ENCODE data around the gene POLR3A. TPM values are rescaled to one million over a fixed set of nuclear protein-coding genes. Genes with fewer than 3 reads are reported as not detected.

The POLR3A gene
- total RNA-seq, 1 donor: 4.8 TPM

- Histone ChIP-seq H3K27me3 (ENCODE audit: insufficient read depth, low read length) (no peaks in the 10 kb centered on the region), H3K9me3 (ENCODE audit: low read depth, low read length) (no peaks in the 10 kb centered on the region), H3K4me1 (ENCODE audit: insufficient read depth, low read length) (peaks cover 26% of the 10 kb centered on the region), H3K4me3 (ENCODE audit: low read length) (no peak overlapping the region)
Observed at GRCh38 chr10:78039743-78040142, 10.4 kb upstream of the POLR3A start.

- Histone ChIP-seq H3K9me3 (ENCODE audit: low read depth, low read length) (no peaks in the 10 kb centered on the region), H3K27me3 (ENCODE audit: insufficient read depth, low read length) (no peaks in the 10 kb centered on the region), H3K4me3 (ENCODE audit: low read length) (no peak overlapping the region), H3K4me1 (ENCODE audit: insufficient read depth, low read length) (peaks cover 32% of the 10 kb centered on the region)
Observed at GRCh38 chr10:78038791-78039547, 9.7 kb upstream of the POLR3A start.

GRCh38 chr10:78038105-78038504, 8.8 kb upstream of the POLR3A start:
- no peaks in the 10 kb centered on the region for H3K9me3 ChIP-seq (ENCODE audit: low read depth, low read length)
- no peaks in the 10 kb centered on the region for H3K27me3 ChIP-seq (ENCODE audit: insufficient read depth, low read length)
- H3K4me3 ChIP-seq (ENCODE audit: low read length): no peak overlapping the region
- H3K4me1 ChIP-seq (ENCODE audit: insufficient read depth, low read length): peaks cover 33% of the 10 kb centered on the region

GRCh38 chr10:78035933-78036583, 6.7 kb upstream of the POLR3A start:
- Histone ChIP-seq H3K9me3 (ENCODE audit: low read depth, low read length) (no peaks in the 10 kb centered on the region), H3K27me3 (ENCODE audit: insufficient read depth, low read length) (no peaks in the 10 kb centered on the region), H3K4me1 (ENCODE audit: insufficient read depth, low read length) (peaks cover 35% of the 10 kb centered on the region), H3K4me3 (ENCODE audit: low read length) (no peak overlapping the region)

- H3K27me3 ChIP-seq (ENCODE audit: insufficient read depth, low read length): no peaks in the 10 kb centered on the region
- H3K9me3 ChIP-seq (ENCODE audit: low read depth, low read length): no peaks in the 10 kb centered on the region
- H3K4me3 ChIP-seq (ENCODE audit: low read length): no peak overlapping the region
- peaks cover 35% of the 10 kb centered on the region for H3K4me1 ChIP-seq (ENCODE audit: insufficient read depth, low read length)
Observed at GRCh38 chr10:78035437-78035836, 6.1 kb upstream of the POLR3A start.

- H3K9me3 ChIP-seq (ENCODE audit: low read depth, low read length): no peaks in the 10 kb centered on the region
- H3K4me3 ChIP-seq (ENCODE audit: low read length): no peak overlapping the region
- H3K27me3 ChIP-seq (ENCODE audit: insufficient read depth, low read length): no peaks in the 10 kb centered on the region
- peaks cover 37% of the 10 kb centered on the region for H3K4me1 ChIP-seq (ENCODE audit: insufficient read depth, low read length)
Observed at GRCh38 chr10:78035025-78035424, 5.7 kb upstream of the POLR3A start.

- Histone ChIP-seq H3K9me3 (ENCODE audit: low read depth, low read length) (no peaks in the 10 kb centered on the region), H3K4me3 (ENCODE audit: low read length) (peak within 1 kb of the TSS; percentile 89), H3K4me1 (ENCODE audit: insufficient read depth, low read length) (peaks cover 39% of the 10 kb centered on the region), H3K27me3 (ENCODE audit: insufficient read depth, low read length) (no peaks in the 10 kb centered on the region)
Observed at GRCh38 chr10:78033637-78034470, 4.5 kb upstream of the POLR3A start, which contains the start of gene RPS24. TSS of gene RPS24 (plus strand) at chr10:78033863. CDS start at chr10:78033902, 39 bp downstream.

GRCh38 chr10:78033387-78033636, 4.0 kb upstream of the POLR3A start:
- H3K4me3 ChIP-seq (ENCODE audit: low read length): peak overlapping the region; percentile 89
- no peaks in the 10 kb centered on the region for H3K27me3 ChIP-seq (ENCODE audit: insufficient read depth, low read length)
- H3K9me3 ChIP-seq (ENCODE audit: low read depth, low read length): no peaks in the 10 kb centered on the region
- peaks cover 44% of the 10 kb centered on the region for H3K4me1 ChIP-seq (ENCODE audit: insufficient read depth, low read length)

- H3K4me3 ChIP-seq (ENCODE audit: low read length): peak overlapping the region; percentile 73
- no peaks in the 10 kb centered on the region for H3K27me3 ChIP-seq (ENCODE audit: insufficient read depth, low read length)
- peaks cover 24% of the 10 kb centered on the region for H3K4me1 ChIP-seq (ENCODE audit: insufficient read depth, low read length)
- H3K9me3 ChIP-seq (ENCODE audit: low read depth, low read length): no peaks in the 10 kb centered on the region
Observed at GRCh38 chr10:78028438-78029268, 662 bp downstream of the POLR3A start.

- no peaks in the 10 kb centered on the region for H3K27me3 ChIP-seq (ENCODE audit: insufficient read depth, low read length)
- peaks cover 21% of the 10 kb centered on the region for H3K4me1 ChIP-seq (ENCODE audit: insufficient read depth, low read length)
- H3K4me3 ChIP-seq (ENCODE audit: low read length): no peak overlapping the region
Observed at GRCh38 chr10:78025685-78026364, 3.5 kb downstream of the POLR3A start.

GRCh38 chr10:78023741-78024140, 5.6 kb downstream of the POLR3A start:
- Histone ChIP-seq H3K27me3 (ENCODE audit: insufficient read depth, low read length) (no peaks in the 10 kb centered on the region), H3K9me3 (ENCODE audit: low read depth, low read length) (no peaks in the 10 kb centered on the region)

More at GRCh38 chr10:78025685-78026364, 3.5 kb downstream of the POLR3A start:
- no peaks in the 10 kb centered on the region for H3K9me3 ChIP-seq (ENCODE audit: low read depth, low read length)

GRCh38 chr10:78021201-78021600, 8.1 kb downstream of the POLR3A start:
- no peaks in the 10 kb centered on the region for H3K4me1 ChIP-seq (ENCODE audit: insufficient read depth, low read length)
- no peak overlapping the region for H3K4me3 ChIP-seq (ENCODE audit: low read length)
- no peaks in the 10 kb centered on the region for H3K9me3 ChIP-seq (ENCODE audit: low read depth, low read length)
- H3K27me3 ChIP-seq (ENCODE audit: insufficient read depth, low read length): no peaks in the 10 kb centered on the region

More at GRCh38 chr10:78023741-78024140, 5.6 kb downstream of the POLR3A start:
- Histone ChIP-seq H3K4me1 (ENCODE audit: insufficient read depth, low read length) (peaks cover 11% of the 10 kb centered on the region), H3K4me3 (ENCODE audit: low read length) (no peak overlapping the region)

GRCh38 chr10:78019264-78019663, 10.1 kb downstream of the POLR3A start:
- Histone ChIP-seq H3K9me3 (ENCODE audit: low read depth, low read length) (no peaks in the 10 kb centered on the region), H3K27me3 (ENCODE audit: insufficient read depth, low read length) (no peaks in the 10 kb centered on the region), H3K4me3 (ENCODE audit: low read length) (no peak overlapping the region), H3K4me1 (ENCODE audit: insufficient read depth, low read length) (no peaks in the 10 kb centered on the region)

- Histone ChIP-seq H3K4me3 (ENCODE audit: low read length) (no peak overlapping the region), H3K27me3 (ENCODE audit: insufficient read depth, low read length) (no peaks in the 10 kb centered on the region), H3K4me1 (ENCODE audit: insufficient read depth, low read length) (no peaks in the 10 kb centered on the region), H3K9me3 (ENCODE audit: low read depth, low read length) (no peaks in the 10 kb centered on the region)
Observed at GRCh38 chr10:78017856-78018255, 11.5 kb downstream of the POLR3A start.
